ENCODE results near the gene C1orf232. TPM values are rescaled to one million over a fixed set of nuclear protein-coding genes. Genes with fewer than 3 reads are reported as not detected.

The C1orf232 gene
- total and polyA plus RNA-seq, 12 donors: not detected

- Histone ChIP-seq H3K36me3 (no peaks in the 10 kb centered on the region), H3K27me3 (no peaks in the 10 kb centered on the region), H3K9me3 (no peaks in the 10 kb centered on the region), H3K27ac (no peak overlapping the region), H3K4me3 (no peak overlapping the region), H3K4me1 (peaks cover 0 to 8% (median 0%) of the 10 kb centered on the region in 9 donors)
- intact Hi-C loops (cut with DNase I): loop anchor here in 1 of 10 donors (10.0 kb wide), 1 partner anchor 145 kb away; no protein-coding TSS in a partner anchor
- DNase-seq: no peak
- no peak for ATAC-seq
- TF ChIP-seq CTCF (IDR thresholded peaks at IDR 0.05): no peak
- 80 to 84% methylated on average over 4 of the region's 4 CpGs for WGBS, 2 donors
Observed at GRCh38 chr1:26180010-26180506, 11.3 kb upstream of the C1orf232 start.

GRCh38 chr1:26177182-26177684 is 8.5 kb upstream of the C1orf232 start, which contains the start of gene CNKSR1:
Gene CNKSR1, plus strand, starts transcription at chr1:26177491. Its CDS starts 57 bp downstream, at chr1:26177548.
- intact Hi-C loops (cut with DNase I): loop anchor here in 3 of 10 donors (10.0 kb wide), 4 partner anchors 48 to 148 kb away; partner anchors contain the start of genes CD52 (in 1 of the 3) and CEP85 (in 1 of the 3)
- no peak for TF ChIP-seq CTCF (IDR thresholded peaks at IDR 0.05)
- peaks cover 0 to 6% (median 0%) of the 10 kb centered on the region in 9 donors for H3K4me1 ChIP-seq
- H3K9me3 ChIP-seq: no peaks in the 10 kb centered on the region
- DNase-seq (no peak), ATAC-seq (peak in 3 of 8 donors; percentile 34 to 66 (median 52))
- H3K27ac ChIP-seq: no peak within 1 kb of the TSS
- H3K4me3 ChIP-seq: no peak within 1 kb of the TSS
- H3K36me3 ChIP-seq: no peaks in the 10 kb centered on the region
- no peaks in the 10 kb centered on the region for H3K27me3 ChIP-seq
- WGBS, 2 donors: 40 to 56% methylated on average over 21 of the region's 21 CpGs

- no peak overlapping the region for H3K4me3 ChIP-seq
- no peak overlapping the region for H3K27ac ChIP-seq
- no peaks in the 10 kb centered on the region for H3K27me3 ChIP-seq
- no peak for TF ChIP-seq CTCF (IDR thresholded peaks at IDR 0.05)
- H3K9me3 ChIP-seq: no peaks in the 10 kb centered on the region
- WGBS, 2 donors: 90% methylated on average over 8 of the region's 8 CpGs
- H3K4me1 ChIP-seq: peaks cover 4 to 18% (median 10%) of the 10 kb centered on the region in 9 donors
- ATAC-seq (no peak), DNase-seq (no peak)
- peaks cover 0 to 8% (median 0%) of the 10 kb centered on the region in 9 donors for H3K36me3 ChIP-seq
- intact Hi-C loops (cut with DNase I): loop anchor here in 3 of 10 donors (10.0 kb wide), 4 partner anchors 49 to 149 kb away; partner anchors contain the start of genes CD52 (in 1 of the 3) and CEP85 (in 1 of the 3)
Observed at GRCh38 chr1:26175346-26175745, 6.6 kb upstream of the C1orf232 start.

GRCh38 chr1:26171084-26172072 is 2.6 kb upstream of the C1orf232 start, which contains the start of gene ZNF593OS:
Gene ZNF593OS, minus strand, starts transcription at chr1:26171832. Its CDS starts 171 bp downstream, at chr1:26171661.
- peaks cover 5 to 30% (median 16%) of the 10 kb centered on the region in 9 donors for H3K4me1 ChIP-seq
- TF ChIP-seq CTCF (IDR thresholded peaks at IDR 0.05): no peak
- peak within 1 kb of the TSS in 7 of 10 donors; percentile 63 to 93 (median 86) for H3K4me3 ChIP-seq

More at GRCh38 chr1:26171084-26172072, 2.6 kb upstream of the C1orf232 start, which contains the start of gene ZNF593OS:
- intact Hi-C loops (cut with DNase I): loop anchor here in 4 of 10 donors (5.0 to 10.0 kb wide), 5 partner anchors 53 to 153 kb away; partner anchors contain the start of genes CD52 (in 1 of the 4) and CEP85 (in 1 of the 4)
- Histone ChIP-seq H3K27ac (no peak within 1 kb of the TSS), H3K36me3 (peaks cover 0 to 8% (median 0%) of the 10 kb centered on the region in 9 donors), H3K9me3 (no peaks in the 10 kb centered on the region), H3K27me3 (no peaks in the 10 kb centered on the region)
- ATAC-seq (no peak), DNase-seq (no peak)
- 92 to 93% methylated on average over 34 of the region's 34 CpGs for WGBS, 2 donors

Measured in heart right ventricle (tissue), 16 donors.